Cardiac septum (tissue), 1 donor: ENCODE results near the gene TCF12. TPM values are rescaled to one million over a fixed set of nuclear protein-coding genes. Genes with fewer than 3 reads are reported as not detected.

ENCODE experiments used
- DNase-seq: peaks from one replicate; pipeline ENCODE4 v3.0.0-alpha.2; 2020; ENCODE audit warnings: low spot score
- intact Hi-C: fragments of 100-400 bp; cut with DNase I; formaldehyde crosslinking; loops from one replicate; pipeline ENCODE4 v1.14.0; 2022
- total RNA-seq: library from RNA; stranded (reverse); fragmentation: NEBNext Ultra II Directional; extraction: Animal tissue kit (Norgen Biotek cat#: 25700); gene quantifications from one replicate; pipeline ENCODE4 v1.2.1, GENCODE V29; 2021
- donor health status: DM: no; HTN: no; CAD: no.

TCF12 gene
- total RNA-seq, 1 donor from 2014 or later, result 57.3 TPM

GRCh38 chr15:57326196-57326595 lies 407.8 kb downstream of the TCF12 start:
- intact Hi-C loops, result no loop called here
- DNase-seq, result no peak

GRCh38 chr15:57327985-57328471 lies 409.6 kb downstream of the TCF12 start:
- DNase-seq, result no peak
- intact Hi-C loops, result no loop called here

GRCh38 chr15:57328479-57328878 lies 410.0 kb downstream of the TCF12 start:
- intact Hi-C loops, result no loop called here
- DNase-seq, result no peak

- intact Hi-C loops, result no loop called here
These were observed 410.5 kb downstream of the TCF12 start for GRCh38 chr15:57328897-57329296.

GRCh38 chr15:57329582-57330367 lies 411.3 kb downstream of the TCF12 start:
- intact Hi-C loops, result no loop called here
- DNase-seq, result no peak

More at GRCh38 chr15:57328897-57329296, 410.5 kb downstream of the TCF12 start:
- DNase-seq, result no peak

- intact Hi-C loops, result no loop called here
- DNase-seq, result no peak
These were observed 412.3 kb downstream of the TCF12 start for GRCh38 chr15:57330619-57331340.

GRCh38 chr15:57332326-57332725 lies 413.9 kb downstream of the TCF12 start:
- no peak for DNase-seq
- intact Hi-C loops, result no loop called here

- intact Hi-C loops, result no loop called here
These were observed 415.0 kb downstream of the TCF12 start for GRCh38 chr15:57333487-57333886.

GRCh38 chr15:57334257-57334656 lies 415.8 kb downstream of the TCF12 start:
- intact Hi-C loops, result no loop called here
- no peak for DNase-seq

More at GRCh38 chr15:57333487-57333886, 415.0 kb downstream of the TCF12 start:
- DNase-seq, result no peak

GRCh38 chr15:57335293-57335715 lies 416.9 kb downstream of the TCF12 start:
- DNase-seq, result no peak
- intact Hi-C loops, result no loop called here

- DNase-seq, result no peak
- intact Hi-C loops, result no loop called here
These were observed 417.3 kb downstream of the TCF12 start for GRCh38 chr15:57335719-57336118.

- intact Hi-C loops, result no loop called here
- DNase-seq, result no peak
These were observed 419.5 kb downstream of the TCF12 start for GRCh38 chr15:57337868-57338411.

GRCh38 chr15:57339321-57339720 lies 420.9 kb downstream of the TCF12 start:
- no peak for DNase-seq
- intact Hi-C loops, result no loop called here

Other genes with a start within 250 kb of the TCF12 start
- gene ZNF280D, start 185.1 kb upstream of the TCF12 start, total RNA-seq, result 34.7 TPM